Hepatocyte (in vitro differentiated cells): ENCODE measurements around the gene ITSN1. TPM values are rescaled to one million over a fixed set of nuclear protein-coding genes. Genes with fewer than 3 reads are reported as not detected.

Experiments
- DNase-seq: peaks from one replicate; pipeline ENCODE4 v3.0.0-alpha.2; 2016; ENCODE audit warnings: low spot score
- H2AFZ ChIP-seq: fragments of 200-600 bp; sonication (generic); 2 replicates; pipeline ENCODE4 v1.6.0; 2016; ENCODE audit warnings: antibody characterized with exemption, mild to moderate bottlenecking
- H3K27ac ChIP-seq: fragments of 200-600 bp; sonication (generic); 2 replicates; pipeline ENCODE4 v1.5.1; 2016; ENCODE audit warnings: mild to moderate bottlenecking
- H3K27me3 ChIP-seq: fragments of 200-600 bp; sonication (generic); 2 replicates; pipeline ENCODE4 v1.6.1; 2016
- H3K36me3 ChIP-seq: fragments of 200-600 bp; sonication (generic); replicated peaks from 2 replicates; pipeline ENCODE4 v1.5.1; 2016; ENCODE audit warnings: low read depth; ENCODE audit not compliant: insufficient read depth
- H3K4me1 ChIP-seq: fragments of 200-600 bp; sonication (generic); 2 replicates; pipeline ENCODE4 v1.5.1; 2016; ENCODE audit warnings: mild to moderate bottlenecking, moderate library complexity; ENCODE audit not compliant: insufficient read depth
- H3K4me2 ChIP-seq: fragments of 200-600 bp; sonication (generic); 2 replicates; pipeline ENCODE4 v1.6.0; 2016
- H3K4me3 ChIP-seq: fragments of 200-600 bp; sonication (generic); 2 replicates; pipeline ENCODE4 v1.5.1; 2016; ENCODE audit warnings: mild to moderate bottlenecking
- H3K79me2 ChIP-seq: fragments of 200-600 bp; sonication (generic); 2 replicates; pipeline ENCODE4 v1.6.0; 2017; ENCODE audit warnings: mild to moderate bottlenecking
- H3K9me2 ChIP-seq: fragments of 200-600 bp; sonication (generic); replicated peaks from 2 replicates; pipeline ENCODE4 v1.6.0; 2017; ENCODE audit warnings: mild to moderate bottlenecking; ENCODE audit not compliant: insufficient read depth
- H3K9me3 ChIP-seq: fragments of 200-600 bp; sonication (generic); 2 replicates; pipeline ENCODE4 v1.5.1; 2016; ENCODE audit warnings: low read depth, mild to moderate bottlenecking
- H4K20me1 ChIP-seq: fragments of 200-600 bp; sonication (generic); 2 replicates; pipeline ENCODE4 v1.6.0; 2016; ENCODE audit warnings: mild to moderate bottlenecking; ENCODE audit not compliant: insufficient read depth, poor library complexity, severe bottlenecking
- EZH2 ChIP-seq: fragments of 200-600 bp; sonication (generic); IDR thresholded peaks from 2 replicates; pipeline ENCODE4 v1.6.1; 2016; ENCODE audit warnings: antibody characterized with exemption, mild to moderate bottlenecking, borderline replicate concordance
- EZH2phosphoT487 ChIP-seq: fragments of 200-600 bp; sonication (generic); IDR thresholded peaks from one replicate; pipeline ENCODE4 v1.6.1; 2018; ENCODE audit warnings: antibody characterized with exemption, mild to moderate bottlenecking, low read depth, moderate library complexity; ENCODE audit not compliant: unreplicated experiment, severe bottlenecking
- WGBS: methylation state at CpG from one replicate; pipeline ENCODE4 v1.1.6; 2016; ENCODE audit warnings: low lambda C conversion rate; ENCODE audit errors: missing lambda C conversion rate; 5-methylcytosine and 5-hydroxymethylcytosine counted together
- polyA plus RNA-seq: library from polyadenylated mRNA; unstranded; fragments of >200 nt; fragmentation: Nextera tagmentation; extraction: Ambion mirVana; gene quantifications from 2 replicates; pipeline ENCODE4 v1.2.1, GENCODE V29; 2016
- total RNA-seq: library from RNA; depleted of rRNA; stranded (reverse); fragments of >200 nt; gene quantifications from 2 replicates; pipeline ENCODE4 v1.2.3, GENCODE V29; 2014
- TF ChIP-seq, protein P1 (sequence below): fragments of 200-600 bp; sonication (generic); IDR thresholded peaks from 2 replicates; pipeline ENCODE4 v1.5.1; 2016; ENCODE audit warnings: antibody characterized with exemption, mild to moderate bottlenecking; ENCODE audit not compliant: poor library complexity

ITSN1 gene
- total and polyA plus RNA-seq, 2 experiments from 2014 or later = 43.6 to 46.0 TPM

DNA sequence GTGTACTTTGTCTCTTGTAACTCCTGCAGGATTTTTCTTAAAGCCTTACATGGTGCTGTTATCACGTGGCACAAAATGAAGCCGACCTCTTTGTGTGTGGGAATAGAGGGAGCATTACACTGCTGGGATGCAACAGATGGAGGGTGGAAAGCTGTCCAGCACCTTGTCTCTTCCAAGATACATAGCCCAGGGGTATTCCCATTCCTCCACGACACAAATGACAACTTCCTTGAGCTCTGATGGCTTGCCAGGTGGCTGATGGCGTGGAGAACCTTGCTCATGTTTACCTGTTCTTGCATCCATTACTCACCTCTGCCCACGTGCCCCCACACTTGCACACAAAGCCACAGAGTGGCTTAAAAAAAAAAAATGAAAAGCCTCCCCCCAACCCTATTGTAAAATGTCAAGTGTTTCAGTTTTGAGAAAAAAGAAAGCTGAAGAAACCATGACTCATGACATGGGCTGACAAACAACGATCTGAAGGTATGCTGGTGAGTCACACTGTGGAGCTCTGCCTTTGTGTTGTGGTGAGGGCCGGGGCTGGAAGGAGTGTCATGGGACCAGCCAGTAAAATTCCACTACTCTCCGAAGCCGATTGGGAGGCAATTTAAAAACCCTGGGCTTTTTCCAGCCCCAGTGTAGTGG is 305.3 kb downstream of the ITSN1 start:
- peak; percentile 94 for DNase-seq
- Histone ChIP-seq H3K79me2 (no peaks in the 10 kb centered on the region), H3K4me2 (peak overlapping the region; percentile 60), H3K9me3 (no peaks in the 10 kb centered on the region), H3K4me3 (no peak overlapping the region), H2AFZ (peak overlapping the region; percentile 17), H4K20me1 (no peaks in the 10 kb centered on the region), H3K9me2 (no peaks in the 10 kb centered on the region), H3K36me3 (no peaks in the 10 kb centered on the region), H3K27me3 (no peaks in the 10 kb centered on the region), H3K4me1 (peaks cover 23% of the 10 kb centered on the region), H3K27ac (peak overlapping the region; percentile 90)
- 16% methylated on average over 9 of the region's 9 CpGs for WGBS
- TF ChIP-seq, protein P1, sequence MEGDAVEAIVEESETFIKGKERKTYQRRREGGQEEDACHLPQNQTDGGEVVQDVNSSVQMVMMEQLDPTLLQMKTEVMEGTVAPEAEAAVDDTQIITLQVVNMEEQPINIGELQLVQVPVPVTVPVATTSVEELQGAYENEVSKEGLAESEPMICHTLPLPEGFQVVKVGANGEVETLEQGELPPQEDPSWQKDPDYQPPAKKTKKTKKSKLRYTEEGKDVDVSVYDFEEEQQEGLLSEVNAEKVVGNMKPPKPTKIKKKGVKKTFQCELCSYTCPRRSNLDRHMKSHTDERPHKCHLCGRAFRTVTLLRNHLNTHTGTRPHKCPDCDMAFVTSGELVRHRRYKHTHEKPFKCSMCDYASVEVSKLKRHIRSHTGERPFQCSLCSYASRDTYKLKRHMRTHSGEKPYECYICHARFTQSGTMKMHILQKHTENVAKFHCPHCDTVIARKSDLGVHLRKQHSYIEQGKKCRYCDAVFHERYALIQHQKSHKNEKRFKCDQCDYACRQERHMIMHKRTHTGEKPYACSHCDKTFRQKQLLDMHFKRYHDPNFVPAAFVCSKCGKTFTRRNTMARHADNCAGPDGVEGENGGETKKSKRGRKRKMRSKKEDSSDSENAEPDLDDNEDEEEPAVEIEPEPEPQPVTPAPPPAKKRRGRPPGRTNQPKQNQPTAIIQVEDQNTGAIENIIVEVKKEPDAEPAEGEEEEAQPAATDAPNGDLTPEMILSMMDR = no peak
- TF ChIP-seq EZH2phosphoT487 (no peak), EZH2 (no peak)

DNA sequence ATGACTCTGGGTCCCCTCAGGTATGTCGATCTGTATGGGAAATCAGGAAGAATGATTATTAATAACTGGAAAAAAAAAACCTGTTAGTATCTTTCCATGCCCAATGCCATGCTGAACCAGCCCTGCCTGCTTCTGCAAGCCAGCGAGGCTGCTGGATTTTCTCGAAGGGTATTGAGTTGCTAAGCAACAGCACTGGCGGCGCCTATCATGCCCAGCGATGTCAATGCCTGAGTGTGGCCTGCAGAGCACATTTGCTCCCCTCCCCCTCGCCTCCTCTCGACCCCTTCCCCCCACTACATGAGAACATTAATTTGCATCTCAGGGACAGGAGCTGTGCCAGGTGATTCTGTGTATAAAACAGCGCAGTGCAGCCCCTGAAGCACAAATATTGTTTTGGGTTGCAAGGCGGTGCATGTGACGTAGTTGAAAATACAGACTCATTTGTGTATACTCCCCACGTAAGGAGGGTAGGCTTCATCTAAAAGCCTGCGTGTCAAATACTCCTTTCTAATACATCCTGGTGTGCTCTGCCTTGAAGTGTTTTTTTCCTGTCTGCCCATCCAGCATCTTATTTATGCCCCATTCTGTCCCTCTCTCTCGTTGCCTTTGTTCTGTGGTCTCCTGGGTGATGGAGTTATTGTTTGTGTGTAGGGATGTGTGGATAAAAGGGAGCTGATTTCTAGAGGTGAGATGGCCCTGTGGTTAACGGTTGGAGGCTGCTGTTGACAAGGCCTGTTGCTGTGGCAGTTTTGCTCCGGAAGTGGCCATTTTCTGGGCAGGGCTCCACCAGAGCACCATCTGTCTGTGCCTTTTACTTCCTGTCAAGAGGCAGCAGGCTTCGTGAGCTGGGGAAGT is 306.0 kb downstream of the ITSN1 start:
- H3K79me2 ChIP-seq = no peaks in the 10 kb centered on the region
- TF ChIP-seq EZH2 (no peak), EZH2phosphoT487 (no peak)
- TF ChIP-seq, protein P1 = no peak
- H3K9me3 ChIP-seq = no peaks in the 10 kb centered on the region
- peak overlapping the region; percentile 60 for H3K4me2 ChIP-seq
- H3K36me3 ChIP-seq = no peaks in the 10 kb centered on the region
- H4K20me1 ChIP-seq = no peaks in the 10 kb centered on the region
- H3K4me3 ChIP-seq = no peak overlapping the region
- DNase-seq = peak; percentile 84
- peak overlapping the region; percentile 90 for H3K27ac ChIP-seq
- peak overlapping the region; percentile 17 for H2AFZ ChIP-seq
- H3K4me1 ChIP-seq = peaks cover 23% of the 10 kb centered on the region
- WGBS = 37% methylated on average over 17 of the region's 17 CpGs
- H3K9me2 ChIP-seq = no peaks in the 10 kb centered on the region
- no peaks in the 10 kb centered on the region for H3K27me3 ChIP-seq

DNA sequence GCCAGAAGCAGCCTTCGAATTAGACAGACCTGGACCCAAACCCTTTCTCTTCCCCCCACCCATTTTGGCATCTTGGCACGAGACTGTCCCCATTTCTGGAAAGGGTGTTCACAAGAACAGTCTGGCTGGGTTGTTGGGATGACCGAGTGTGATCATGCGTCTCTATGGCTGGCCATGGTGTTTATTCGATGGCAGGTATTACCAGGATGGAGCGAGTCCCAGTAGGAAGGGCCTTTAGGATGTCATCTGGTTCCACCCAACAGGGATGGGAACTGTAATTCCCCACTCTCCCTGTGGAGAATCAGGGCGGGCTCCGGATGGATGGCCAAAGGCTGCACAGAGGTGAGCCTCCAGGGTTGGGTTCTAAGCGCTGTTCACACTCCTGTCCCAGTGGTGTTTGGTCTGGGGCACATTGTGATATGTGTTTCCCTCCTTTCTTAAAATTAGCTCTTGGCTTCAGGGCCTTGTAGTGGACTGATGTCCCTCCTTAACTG is 306.7 kb downstream of the ITSN1 start:
- WGBS = 92% methylated on average over 9 of the region's 9 CpGs
- DNase-seq = no peak
- no peaks in the 10 kb centered on the region for H3K79me2 ChIP-seq
- no peaks in the 10 kb centered on the region for H3K9me2 ChIP-seq
- H3K9me3 ChIP-seq = no peaks in the 10 kb centered on the region
- TF ChIP-seq, protein P1 = no peak
- TF ChIP-seq EZH2phosphoT487 (no peak), EZH2 (no peak)
- no peak overlapping the region for H3K4me2 ChIP-seq
- peak overlapping the region; percentile 17 for H2AFZ ChIP-seq
- H3K27me3 ChIP-seq = no peaks in the 10 kb centered on the region
- no peak overlapping the region for H3K4me3 ChIP-seq
- H3K27ac ChIP-seq = peak overlapping the region; percentile 90
- H4K20me1 ChIP-seq = no peaks in the 10 kb centered on the region
- peaks cover 23% of the 10 kb centered on the region for H3K4me1 ChIP-seq
- no peaks in the 10 kb centered on the region for H3K36me3 ChIP-seq

Other genes starting within 250 kb of the ITSN1 start
- 53.4 and 66.8 TPM in 2 replicates for gene IFNGR2, start 239.1 kb upstream of the ITSN1 start, total RNA-seq
- gene IFNGR2, start 239.1 kb upstream of the ITSN1 start, polyA plus RNA-seq = 60.2 and 66.7 TPM in 2 replicates
- 67.5 and 88.0 TPM in 2 replicates for gene TMEM50B, start 162.5 kb upstream of the ITSN1 start, total RNA-seq
- 73.1 and 80.9 TPM in 2 replicates for gene TMEM50B, start 162.5 kb upstream of the ITSN1 start, polyA plus RNA-seq
- 3.8 and 5.8 TPM in 2 replicates for gene DNAJC28, start 150.8 kb upstream of the ITSN1 start, total RNA-seq
- gene DNAJC28, start 150.8 kb upstream of the ITSN1 start, polyA plus RNA-seq = 1.2 and 2.0 TPM in 2 replicates
- gene GART, start 100.4 kb upstream of the ITSN1 start, total RNA-seq = 83.3 and 99.6 TPM in 2 replicates
- gene GART, start 100.4 kb upstream of the ITSN1 start, polyA plus RNA-seq = 41.6 TPM in 2 replicates
- 154 and 181 TPM in 2 replicates for gene SON, start 99.5 kb upstream of the ITSN1 start, total RNA-seq
- 358 and 454 TPM in 2 replicates for gene SON, start 99.5 kb upstream of the ITSN1 start, polyA plus RNA-seq
- 15.1 and 15.9 TPM in 2 replicates for gene DONSON, start 53.8 kb upstream of the ITSN1 start, total RNA-seq
- 17.1 and 23.2 TPM in 2 replicates for gene DONSON, start 53.8 kb upstream of the ITSN1 start, polyA plus RNA-seq
- gene CRYZL1, start 760 bp upstream of the ITSN1 start, total RNA-seq = 14.6 and 29.7 TPM in 2 replicates
- gene CRYZL1, start 760 bp upstream of the ITSN1 start, polyA plus RNA-seq = 41.5 and 49.8 TPM in 2 replicates